HCT116 (cell line): ENCODE measurements around the gene RAD54L2. TPM values are rescaled to one million over a fixed set of nuclear protein-coding genes. Genes with fewer than 3 reads are reported as not detected.

Experiments
- ATAC-seq: fragments of 200-7000 bp; cut with Tn5 transposase; 2 replicates; pipeline ENCODE4 v1.9.1; 2020; ENCODE audit warnings: mild to moderate bottlenecking, moderate library complexity
- BruUV-seq: library from RNA; stranded (reverse); fragments of 400-500 nt; replicated peaks from 2 replicates; lab custom pipeline; 2021; lab: Mats Ljungman, UMichigan
- CTCF ChIA-PET: fragments of 300-600 bp; sonication (Branson Sonifier 250); formaldehyde crosslinking; loops from one replicate; lab custom pipeline; 2021; ENCODE audit warnings: antibody characterized with exemption; lab: Charles Lee
- POLR2A ChIA-PET: fragments of 300-600, 350-600 bp; sonication (Branson Sonifier 250); formaldehyde crosslinking; loops from one replicate; lab custom pipeline; 2021; ENCODE audit warnings: antibody characterized with exemption; lab: Charles Lee
- RAD21 ChIA-PET, 2 experiments: fragments of 300-600 bp; sonication (Branson Sonifier 250); formaldehyde crosslinking; loops; one replicate each; lab custom pipeline; 2023; ENCODE audit warnings: low total read pairs in 2 of 2; ENCODE audit not compliant: uncharacterized antibody in 2 of 2, unreplicated experiment in 2 of 2, low non-redundant PET in 1 of 2; lab: Charles Lee
- DNase-seq: peaks from one replicate; pipeline ENCODE4 v3.0.0-alpha.2; 2010; ENCODE audit warnings: low read depth, low spot score
- H2AFZ ChIP-seq: fragments of 200-600 bp; shearing (Covaris generic), sonication (generic); 2 replicates; pipeline ENCODE4 v1.6.1; 2017; ENCODE audit warnings: low read depth, mixed run types, mixed read lengths, antibody characterized with exemption, low read length; ENCODE audit not compliant: poor library complexity, severe bottlenecking
- H3K27ac ChIP-seq: 2 replicates; pipeline ENCODE4 v1.5.1; 2012; ENCODE audit warnings: low read depth, low read length
- H3K27me3 ChIP-seq: fragments of 200-600 bp; sonication (generic); 2 replicates; pipeline ENCODE4 v1.6.1; 2016; ENCODE audit warnings: mixed run types, low read length, mixed read lengths; ENCODE audit not compliant: insufficient read depth
- H3K36me3 ChIP-seq, 2 experiments: fragments of 200-500 bp in 1 of 2; fragments of 200-600 bp in 1 of 2; sonication (Bioruptor generic) in 1 of 2; sonication (generic) in 1 of 2; 2 replicates each; pipeline versions ENCODE4 v1.5.1 to v1.6.1; 2014 to 2016; ENCODE audit warnings: low read length in 2 of 2, inconsistent platforms in 1 of 2, mixed read lengths in 1 of 2, mixed run types in 1 of 2; ENCODE audit not compliant: insufficient read depth in 2 of 2, control insufficient read depth in 1 of 2
- H3K4me1 ChIP-seq, 2 experiments: fragments of 200-600 bp in 1 of 2; sonication (generic) in 1 of 2; 2 replicates each; pipeline versions ENCODE4 v1.5.1 to v1.6.1; 2012 to 2017; ENCODE audit warnings: low read length in 2 of 2, inconsistent platforms in 1 of 2, mild to moderate bottlenecking in 1 of 2, mixed read lengths in 1 of 2, mixed run types in 1 of 2, moderate library complexity in 1 of 2; ENCODE audit not compliant: insufficient read depth in 2 of 2, control insufficient read depth in 1 of 2
- H3K4me2 ChIP-seq: fragments of 200-600 bp; sonication (generic); 2 replicates; pipeline ENCODE4 v1.6.1; 2017; ENCODE audit warnings: mixed run types, low read length, mixed read lengths
- H3K4me3 ChIP-seq, 2 experiments: fragments of 200-600 bp in 1 of 2; sonication (generic) in 1 of 2; replicated peaks in 1 of 2; 2 replicates each; pipeline ENCODE4 v1.5.1; 2011 to 2016; ENCODE audit warnings: low read length in 2 of 2, control low read depth in 1 of 2, low read depth in 1 of 2, mild to moderate bottlenecking in 1 of 2, mixed read lengths in 1 of 2, mixed run types in 1 of 2
- H3K79me2 ChIP-seq: fragments of 200-600 bp; sonication (generic); 2 replicates; pipeline ENCODE4 v1.6.1; 2017; ENCODE audit warnings: mild to moderate bottlenecking, mixed run types, low read length, moderate library complexity, mixed read lengths; ENCODE audit not compliant: insufficient read depth
- H3K9ac ChIP-seq: fragments of 200-600 bp; sonication (generic); 2 replicates; pipeline ENCODE4 v1.6.1; 2016; ENCODE audit warnings: low read length, mixed read lengths
- H3K9me2 ChIP-seq: fragments of 200-600 bp; sonication (generic), shearing (Covaris generic); 2 replicates; pipeline ENCODE4 v1.6.1; 2017; ENCODE audit warnings: mixed run types, mild to moderate bottlenecking, moderate library complexity; ENCODE audit not compliant: insufficient read depth
- H3K9me3 ChIP-seq, 2 experiments: fragments of 200-500 bp in 1 of 2; fragments of 200-600 bp in 1 of 2; sonication (Bioruptor generic) in 1 of 2; sonication (generic) in 1 of 2; 2 replicates each; pipeline ENCODE4 v1.6.1; 2014 to 2017; ENCODE audit warnings: low read length in 2 of 2, mixed read lengths in 2 of 2, inconsistent platforms in 1 of 2, low read depth in 1 of 2, mild to moderate bottlenecking in 1 of 2, mixed run types in 1 of 2, moderate library complexity in 1 of 2; ENCODE audit not compliant: control insufficient read depth in 1 of 2, insufficient read depth in 1 of 2
- H4K20me1 ChIP-seq: fragments of 200-600 bp; sonication (generic), shearing (Covaris generic); 2 replicates; pipeline ENCODE4 v1.6.1; 2017; ENCODE audit warnings: mixed run types, mild to moderate bottlenecking, moderate library complexity; ENCODE audit not compliant: insufficient read depth
- EZH2phosphoT487 ChIP-seq: fragments of 200-600 bp; IDR thresholded peaks from 2 replicates; pipeline ENCODE4 v1.6.1; 2018; ENCODE audit warnings: antibody characterized with exemption, borderline replicate concordance
- SP1 ChIP-seq: IDR thresholded peaks from 2 replicates; pipeline ENCODE4 v1.6.1; 2012; ENCODE audit warnings: low read depth
- SRF ChIP-seq: IDR thresholded peaks from 2 replicates; pipeline ENCODE4 v1.6.1; 2012; ENCODE audit warnings: low read depth
- TCF7L2 ChIP-seq: IDR thresholded peaks from 2 replicates; pipeline ENCODE4 v1.7.0; 2011; ENCODE audit warnings: borderline replicate concordance, inconsistent platforms; ENCODE audit not compliant: insufficient read depth, insufficient read length; ENCODE audit errors: extremely low read depth
- intact Hi-C: fragments of 100-400 bp; cut with micrococcal nuclease; formaldehyde crosslinking; loops from 2 replicates; pipeline ENCODE4 v1.10.0; 2022
- total RNA-seq: library from RNA; stranded (reverse); gene quantifications from one replicate; pipeline ENCODE4 v1.2.1, GENCODE V29; 2021; ENCODE audit not compliant: unreplicated experiment
- TF ChIP-seq, protein P1 (sequence below), 3 experiments: fragments of 200-600 bp in 1 of 3; sonication (generic) in 1 of 3; IDR thresholded peaks in 2 of 3; conservative IDR thresholded peaks in 1 of 3; 2 replicates each; pipeline ENCODE4 v1.5.1; 2012 to 2017; ENCODE audit warnings: low read depth in 2 of 3, low read length in 2 of 3, antibody characterized with exemption in 1 of 3, borderline replicate concordance in 1 of 3, control low read depth in 1 of 3, mild to moderate bottlenecking in 1 of 3, mixed read lengths in 1 of 3, mixed run types in 1 of 3, moderate library complexity in 1 of 3; ENCODE audit not compliant: insufficient read depth in 1 of 3

RAD54L2 gene
- total RNA-seq, 1 experiment from 2014 or later = 20.2 TPM

DNA sequence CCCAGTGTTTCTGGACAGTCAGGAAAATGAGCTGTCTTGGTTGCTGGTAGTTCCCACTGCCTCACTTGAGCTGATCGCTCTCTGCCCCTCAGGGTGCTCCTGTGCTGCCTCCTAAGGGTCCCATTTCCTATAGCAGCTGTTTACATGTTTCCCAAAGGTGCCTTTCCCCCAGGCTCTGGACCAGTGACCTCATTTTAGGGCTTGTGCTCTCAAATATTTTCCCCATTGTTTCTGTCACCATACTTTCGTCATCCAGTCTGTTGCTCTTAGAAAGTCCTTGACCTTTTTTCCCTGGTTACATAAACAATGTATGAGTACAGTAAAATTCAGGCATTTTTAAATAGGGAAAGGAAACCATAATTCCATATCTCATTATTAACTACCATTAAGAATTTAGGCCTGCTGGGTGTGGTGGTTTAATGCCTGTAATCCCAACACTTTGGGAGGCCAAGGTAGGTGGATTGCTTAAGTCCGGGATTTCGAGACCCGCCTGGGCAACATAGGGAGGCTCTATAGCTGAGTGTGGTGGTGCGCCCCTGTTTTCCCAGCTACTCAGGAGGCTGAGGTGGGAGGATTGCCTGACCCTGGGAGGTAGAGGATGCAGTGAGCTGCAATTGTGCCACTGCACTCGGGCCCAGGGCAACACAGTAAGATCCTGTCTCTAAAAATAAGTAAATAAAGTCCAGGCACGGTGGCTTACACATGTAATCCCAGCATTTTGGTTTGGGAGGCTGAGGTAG, 11.7 kb downstream of the RAD54L2 start:
- H3K9me3 ChIP-seq = no peaks in the 10 kb centered on the region
- TF ChIP-seq EZH2phosphoT487 (no peak), SRF (no peak)
- TF ChIP-seq, protein P1, sequence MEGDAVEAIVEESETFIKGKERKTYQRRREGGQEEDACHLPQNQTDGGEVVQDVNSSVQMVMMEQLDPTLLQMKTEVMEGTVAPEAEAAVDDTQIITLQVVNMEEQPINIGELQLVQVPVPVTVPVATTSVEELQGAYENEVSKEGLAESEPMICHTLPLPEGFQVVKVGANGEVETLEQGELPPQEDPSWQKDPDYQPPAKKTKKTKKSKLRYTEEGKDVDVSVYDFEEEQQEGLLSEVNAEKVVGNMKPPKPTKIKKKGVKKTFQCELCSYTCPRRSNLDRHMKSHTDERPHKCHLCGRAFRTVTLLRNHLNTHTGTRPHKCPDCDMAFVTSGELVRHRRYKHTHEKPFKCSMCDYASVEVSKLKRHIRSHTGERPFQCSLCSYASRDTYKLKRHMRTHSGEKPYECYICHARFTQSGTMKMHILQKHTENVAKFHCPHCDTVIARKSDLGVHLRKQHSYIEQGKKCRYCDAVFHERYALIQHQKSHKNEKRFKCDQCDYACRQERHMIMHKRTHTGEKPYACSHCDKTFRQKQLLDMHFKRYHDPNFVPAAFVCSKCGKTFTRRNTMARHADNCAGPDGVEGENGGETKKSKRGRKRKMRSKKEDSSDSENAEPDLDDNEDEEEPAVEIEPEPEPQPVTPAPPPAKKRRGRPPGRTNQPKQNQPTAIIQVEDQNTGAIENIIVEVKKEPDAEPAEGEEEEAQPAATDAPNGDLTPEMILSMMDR (IDR thresholded peaks at IDR 0.05 in 2 of 3, conservative IDR thresholded peaks at IDR 0.05 in 1 of 3; ENCODE audit: borderline replicate concordance in 1 of 3, insufficient read depth in 1 of 3, low read depth in 2 of 3, low read length in 2 of 3) = 0 out of 6 replicates have a peak, but pooled peaks of 1 of the 3 experiments have one; percentile 1
- H3K4me3 ChIP-seq = no peak overlapping the region
- no peak overlapping the region for H3K4me2 ChIP-seq
- no peaks in the 10 kb centered on the region for H3K9me2 ChIP-seq
- H3K27ac ChIP-seq = no peak overlapping the region
- no peak overlapping the region for H2AFZ ChIP-seq
- no TSS peak for BruUV-seq
- DNase-seq (no peak), ATAC-seq (no peak)
- H3K9ac ChIP-seq = no peak overlapping the region
- H3K4me1 ChIP-seq = no peaks in the 10 kb centered on the region
- intact Hi-C loops = no loop called here
- ChIA-PET RAD21 (no interaction called here), POLR2A (no interaction called here), CTCF (no interaction called here)
- no peaks in the 10 kb centered on the region for H3K27me3 ChIP-seq
- H3K36me3 ChIP-seq = no peaks in the 10 kb centered on the region; a peak in 1 of 4 replicates
- H3K79me2 ChIP-seq = peaks cover 24% of the 10 kb centered on the region
- H4K20me1 ChIP-seq = no peaks in the 10 kb centered on the region

DNA sequence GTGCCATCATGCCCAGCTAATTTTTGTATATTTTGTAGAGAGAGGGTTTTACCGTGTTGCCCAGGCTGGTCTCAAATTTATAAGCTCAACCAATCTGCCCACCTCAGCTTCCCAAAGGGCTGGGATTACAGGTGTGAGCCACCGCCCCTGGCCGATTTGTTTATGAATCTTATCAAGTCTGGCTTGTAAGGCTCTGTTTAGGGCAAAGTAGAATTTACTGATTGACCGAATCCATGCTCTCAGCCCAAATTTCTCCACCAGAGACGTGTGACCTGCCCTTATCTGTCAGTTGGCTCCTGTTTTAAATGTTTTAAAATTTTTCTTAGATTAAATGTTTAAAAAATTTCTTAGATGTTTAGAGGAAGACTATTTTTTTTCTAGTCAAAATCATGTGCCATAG, 19.5 kb downstream of the RAD54L2 start:
- H3K9ac ChIP-seq = no peak overlapping the region
- H2AFZ ChIP-seq = no peak overlapping the region
- no peaks in the 10 kb centered on the region for H3K27me3 ChIP-seq
- ChIA-PET RAD21 (no interaction called here), POLR2A (interaction anchor here (0.7 kb wide), 1 partner anchor 58 kb away, joined by 3 read pairs; the partner anchor contains the start of gene DCAF1), CTCF (no interaction called here)
- no peaks in the 10 kb centered on the region for H3K4me1 ChIP-seq
- ATAC-seq (no peak), DNase-seq (no peak)
- H3K4me2 ChIP-seq = no peak overlapping the region
- TF ChIP-seq SP1 = no peak
- no peak for TF ChIP-seq TCF7L2
- no peaks in the 10 kb centered on the region for H3K9me3 ChIP-seq
- H3K36me3 ChIP-seq = no peaks in the 10 kb centered on the region; a peak in 1 of 4 replicates
- intact Hi-C loops = no loop called here
- no peak overlapping the region for H3K27ac ChIP-seq
- no peak overlapping the region for H3K4me3 ChIP-seq
- no peaks in the 10 kb centered on the region for H3K9me2 ChIP-seq
- H3K79me2 ChIP-seq = peaks cover 15% of the 10 kb centered on the region
- no TSS peak for BruUV-seq
- H4K20me1 ChIP-seq = no peaks in the 10 kb centered on the region
